ENCODE results near the gene RCN2.

- TF ChIP-seq CTCF (IDR thresholded peaks at IDR 0.05; ENCODE audit: borderline replicate concordance, extremely low read depth, low read length, poor library complexity, severe bottlenecking) (no peak), EZH2 (IDR thresholded peaks at IDR 0.05; ENCODE audit: borderline replicate concordance, low read depth, low read length, severe bottlenecking) (no peak)
Measured at GRCh38 chr15:76941636-76942035, 10.1 kb downstream of the RCN2 start.
